Esophagus muscularis mucosa (tissue), 3 donors: ENCODE measurements around the gene PDCL3.

Source experiments
- POLR2A ChIP-seq: fragments of 450-650 bp; IDR thresholded peaks from one replicate; pipeline ENCODE4 v1.6.1; 2017; ENCODE audit warnings: antibody characterized with exemption, moderate library complexity, mild to moderate bottlenecking, low read depth
- TF ChIP-seq, protein P1 (sequence below), 3 experiments: fragments of 200-600 bp in 2 of 3; fragments of 450-650 bp in 1 of 3; sonication (generic) in 2 of 3; IDR thresholded peaks; one replicate each; pipeline ENCODE4 v1.5.1; 2017 to 2019; ENCODE audit warnings: antibody characterized with exemption in 3 of 3, mild to moderate bottlenecking in 2 of 3, moderate library complexity in 1 of 3

DNA sequence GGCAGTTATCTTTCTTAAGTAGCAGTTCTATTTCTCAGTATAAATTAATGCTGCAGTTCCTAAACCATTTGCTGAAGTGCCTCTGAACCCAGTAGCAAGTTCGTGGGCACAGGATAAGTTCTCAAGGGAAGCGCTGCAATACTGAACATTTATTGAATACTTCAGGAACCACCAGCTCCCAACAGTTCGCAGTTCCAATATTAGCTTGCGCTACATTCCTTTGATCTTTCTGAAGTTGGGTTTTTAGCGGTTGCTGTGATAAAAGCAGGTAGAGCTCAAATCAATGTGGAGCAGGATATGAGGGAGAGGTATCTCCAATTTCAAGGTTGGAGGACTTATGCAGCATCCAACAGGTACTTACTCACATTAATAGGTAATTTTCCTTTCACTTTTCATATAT lies 33.7 kb downstream of the PDCL3 start:
- TF ChIP-seq POLR2A, result no peak
- TF ChIP-seq, protein P1, sequence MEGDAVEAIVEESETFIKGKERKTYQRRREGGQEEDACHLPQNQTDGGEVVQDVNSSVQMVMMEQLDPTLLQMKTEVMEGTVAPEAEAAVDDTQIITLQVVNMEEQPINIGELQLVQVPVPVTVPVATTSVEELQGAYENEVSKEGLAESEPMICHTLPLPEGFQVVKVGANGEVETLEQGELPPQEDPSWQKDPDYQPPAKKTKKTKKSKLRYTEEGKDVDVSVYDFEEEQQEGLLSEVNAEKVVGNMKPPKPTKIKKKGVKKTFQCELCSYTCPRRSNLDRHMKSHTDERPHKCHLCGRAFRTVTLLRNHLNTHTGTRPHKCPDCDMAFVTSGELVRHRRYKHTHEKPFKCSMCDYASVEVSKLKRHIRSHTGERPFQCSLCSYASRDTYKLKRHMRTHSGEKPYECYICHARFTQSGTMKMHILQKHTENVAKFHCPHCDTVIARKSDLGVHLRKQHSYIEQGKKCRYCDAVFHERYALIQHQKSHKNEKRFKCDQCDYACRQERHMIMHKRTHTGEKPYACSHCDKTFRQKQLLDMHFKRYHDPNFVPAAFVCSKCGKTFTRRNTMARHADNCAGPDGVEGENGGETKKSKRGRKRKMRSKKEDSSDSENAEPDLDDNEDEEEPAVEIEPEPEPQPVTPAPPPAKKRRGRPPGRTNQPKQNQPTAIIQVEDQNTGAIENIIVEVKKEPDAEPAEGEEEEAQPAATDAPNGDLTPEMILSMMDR (IDR thresholded peaks at IDR 0.05), result no peak
